ENCODE measurements around the gene PPHLN1.

DNA sequence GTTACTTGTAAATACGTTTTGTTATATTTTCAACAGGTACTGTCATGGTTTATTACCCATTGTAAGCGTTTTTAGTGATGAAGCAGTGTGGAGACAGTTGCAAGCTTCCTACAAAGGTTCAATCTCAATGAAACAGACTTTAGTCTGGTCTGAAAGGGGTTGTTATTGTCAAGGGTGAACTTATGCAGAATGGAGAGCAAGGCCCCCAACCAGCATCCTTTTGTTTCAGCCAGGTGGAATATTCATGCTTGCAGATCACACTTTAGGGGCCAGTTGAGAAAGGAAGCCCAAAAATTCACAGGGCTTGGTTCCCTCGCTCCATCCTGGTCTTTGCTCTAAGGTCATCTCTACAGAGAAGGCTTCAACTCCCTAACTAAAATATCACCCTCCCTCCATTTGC lies 159.9 kb downstream of the PPHLN1 start:
- TF ChIP-seq, protein P1, sequence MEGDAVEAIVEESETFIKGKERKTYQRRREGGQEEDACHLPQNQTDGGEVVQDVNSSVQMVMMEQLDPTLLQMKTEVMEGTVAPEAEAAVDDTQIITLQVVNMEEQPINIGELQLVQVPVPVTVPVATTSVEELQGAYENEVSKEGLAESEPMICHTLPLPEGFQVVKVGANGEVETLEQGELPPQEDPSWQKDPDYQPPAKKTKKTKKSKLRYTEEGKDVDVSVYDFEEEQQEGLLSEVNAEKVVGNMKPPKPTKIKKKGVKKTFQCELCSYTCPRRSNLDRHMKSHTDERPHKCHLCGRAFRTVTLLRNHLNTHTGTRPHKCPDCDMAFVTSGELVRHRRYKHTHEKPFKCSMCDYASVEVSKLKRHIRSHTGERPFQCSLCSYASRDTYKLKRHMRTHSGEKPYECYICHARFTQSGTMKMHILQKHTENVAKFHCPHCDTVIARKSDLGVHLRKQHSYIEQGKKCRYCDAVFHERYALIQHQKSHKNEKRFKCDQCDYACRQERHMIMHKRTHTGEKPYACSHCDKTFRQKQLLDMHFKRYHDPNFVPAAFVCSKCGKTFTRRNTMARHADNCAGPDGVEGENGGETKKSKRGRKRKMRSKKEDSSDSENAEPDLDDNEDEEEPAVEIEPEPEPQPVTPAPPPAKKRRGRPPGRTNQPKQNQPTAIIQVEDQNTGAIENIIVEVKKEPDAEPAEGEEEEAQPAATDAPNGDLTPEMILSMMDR (conservative IDR thresholded peaks at IDR 0.05 in 1 of 2, IDR thresholded peaks at IDR 0.05 in 1 of 2; ENCODE audit: low read depth in 1 of 2, low read length in 2 of 2): no peak
- TF ChIP-seq EZH2 (IDR thresholded peaks at IDR 0.05; ENCODE audit: low read length, missing control alignments): no peak

Data from fibroblast of lung (primary cell).